Erythroblast (primary cell): ENCODE results near the gene TBX15.
A peak's percentile ranks its signal among the peaks of the same experiment; 100 is the strongest.

Experiments used
- DNase-seq, 2 experiments: peaks; one replicate each; lab custom pipeline; 2025; lab: John Stamatoyannopoulos, UW
- GATA1 ChIP-seq: IDR thresholded peaks from 2 replicates; pipeline ENCODE4 v1.6.1; 2011; ENCODE audit warnings: low read depth, mild to moderate bottlenecking, control low read depth, low read length, moderate library complexity
- POLR2A ChIP-seq: IDR thresholded peaks from 2 replicates; pipeline ENCODE4 v1.6.1; 2011; ENCODE audit warnings: mild to moderate bottlenecking, low read length

The TBX15 gene

DNA sequence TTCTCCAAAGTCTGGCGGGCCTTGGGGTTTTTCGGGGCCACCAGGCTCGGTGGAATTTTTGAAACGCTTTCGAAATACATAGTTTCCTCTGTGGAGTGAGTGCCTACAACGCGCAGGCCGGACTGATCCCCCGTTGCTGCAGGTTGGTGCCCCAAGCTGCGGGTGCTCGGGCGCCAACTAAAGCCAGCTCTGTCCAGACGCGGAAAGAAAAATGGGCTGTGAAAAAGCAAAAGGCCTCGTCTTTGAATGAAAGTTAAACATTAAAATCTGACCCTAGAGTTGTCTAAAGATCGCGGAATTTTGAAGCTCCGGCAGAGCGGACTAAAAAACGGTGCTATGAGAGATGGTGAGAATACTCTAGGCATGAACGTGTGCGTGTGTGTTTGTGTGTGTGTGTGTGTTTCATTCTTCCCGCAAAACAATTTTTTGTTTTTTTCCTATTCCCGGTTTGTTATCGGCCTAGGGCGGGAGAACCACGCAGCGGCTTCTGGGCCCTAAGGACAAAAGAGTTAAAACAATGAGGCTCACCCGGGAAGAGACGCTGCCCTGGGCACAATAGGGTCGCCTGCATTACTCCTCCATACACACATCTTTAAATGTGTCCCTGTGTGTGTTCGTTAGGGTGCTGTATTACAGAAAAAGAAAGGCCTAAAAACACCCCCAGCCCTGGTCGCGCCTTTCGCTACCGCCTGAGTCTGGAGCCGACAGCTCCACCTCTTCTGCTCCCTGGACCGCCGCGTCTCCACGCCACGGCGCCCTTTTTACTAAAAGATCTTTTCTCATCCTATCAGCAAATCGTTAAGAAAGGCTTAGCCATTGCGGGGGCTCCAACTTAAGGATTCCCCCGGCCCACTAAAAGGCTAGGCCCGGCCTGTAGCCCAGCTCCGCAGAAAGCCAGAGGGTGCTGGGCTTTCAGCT lies 3.2 kb downstream of the TBX15 start:
- no peak for TF ChIP-seq POLR2A
- TF ChIP-seq GATA1, result no peak
- no peak for DNase-seq

DNA sequence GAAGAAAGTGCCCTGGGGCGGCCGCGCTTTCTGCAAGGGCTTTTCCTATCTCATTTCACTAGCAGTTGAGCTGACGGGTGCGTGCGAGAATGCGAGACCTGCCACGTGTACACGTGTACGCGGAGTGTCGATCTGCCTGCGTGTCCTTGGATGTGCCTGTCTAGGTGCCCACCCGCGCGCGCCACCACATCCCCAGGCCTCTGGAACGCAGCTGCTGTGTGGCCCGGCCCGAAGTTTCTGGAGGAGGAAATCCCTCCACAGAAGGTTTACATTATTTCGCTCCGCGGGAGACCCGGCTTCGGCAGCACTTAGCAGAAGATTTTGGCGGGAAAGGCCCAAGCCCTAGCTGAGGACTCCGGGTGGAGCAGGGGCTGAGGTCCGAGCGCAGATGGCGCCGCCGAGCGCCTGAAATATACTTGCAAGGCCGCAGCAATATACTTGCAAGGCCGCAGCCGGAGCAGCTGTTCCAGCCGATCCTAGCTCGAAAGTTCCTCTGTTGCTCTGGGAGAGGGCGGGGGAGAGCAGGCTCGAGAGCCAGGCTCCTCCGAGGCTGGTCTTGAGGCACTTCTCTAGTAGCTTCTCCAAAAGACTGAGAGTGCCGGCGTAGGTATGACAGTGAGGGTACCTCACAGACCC lies 3.9 kb downstream of the TBX15 start:
- peak in 1 of 2 experiments; percentile 22 for DNase-seq
- no peak for TF ChIP-seq POLR2A
- no peak for TF ChIP-seq GATA1

DNA sequence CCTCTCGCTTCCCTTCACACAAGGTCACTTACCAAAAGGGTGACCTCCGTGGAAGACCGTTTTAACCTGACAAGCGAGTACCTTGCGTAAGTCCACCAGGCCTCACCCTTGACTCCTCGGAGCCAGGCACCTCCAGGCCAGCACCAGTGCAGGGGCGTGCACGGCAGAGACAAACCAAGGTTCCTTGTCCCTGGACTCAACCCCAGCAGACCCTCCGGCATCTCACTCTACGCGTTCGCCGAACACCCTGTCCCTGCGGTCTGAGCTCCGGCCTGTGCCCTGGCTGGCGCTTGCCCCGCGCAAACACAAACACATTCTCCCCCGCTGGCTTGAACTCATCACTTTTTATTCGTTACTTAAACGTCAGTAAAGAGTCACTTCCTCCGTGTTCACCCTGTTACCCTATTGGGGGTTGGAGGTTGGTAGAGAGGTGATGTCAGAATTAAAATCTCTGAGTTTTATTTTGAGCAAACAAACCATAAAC lies 4.5 kb downstream of the TBX15 start:
- no peak for DNase-seq
- no peak for TF ChIP-seq GATA1

DNA sequence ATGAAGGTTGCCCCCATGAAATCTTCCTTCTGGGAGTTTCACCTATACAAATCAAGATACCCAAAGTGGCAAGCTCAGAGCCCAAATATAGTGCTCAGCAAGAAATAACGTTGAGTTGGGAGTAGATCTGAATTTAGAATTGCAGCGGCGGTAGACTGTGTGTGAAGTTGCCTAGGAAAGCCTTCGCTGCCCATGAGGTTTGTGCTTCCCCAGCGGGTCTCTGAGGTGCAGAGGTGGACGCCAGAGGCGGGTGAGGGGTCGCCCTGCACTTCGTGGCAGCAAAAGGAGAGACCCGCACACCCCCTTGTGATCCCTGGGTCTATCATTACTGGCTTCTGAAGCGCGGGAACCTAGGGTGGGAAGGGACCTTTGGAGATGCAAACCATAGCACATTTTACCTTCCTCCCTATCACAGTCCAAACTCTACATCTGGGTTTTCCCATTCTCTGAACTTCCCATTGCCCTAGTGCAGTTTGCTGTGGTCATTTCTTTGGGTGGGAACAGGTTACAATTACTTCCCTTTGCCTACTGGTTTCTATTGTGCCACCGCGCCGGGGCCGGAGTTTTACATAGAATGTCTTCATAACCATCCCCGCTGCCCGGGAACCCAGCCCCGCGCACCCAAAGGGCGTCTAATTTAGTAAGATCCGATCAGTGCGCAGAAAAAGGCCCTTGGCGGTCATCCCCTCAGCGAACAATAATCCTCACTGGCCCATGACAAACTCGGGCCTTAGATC lies 5.2 kb downstream of the TBX15 start:
- no peak for DNase-seq
- TF ChIP-seq GATA1, result no peak
- TF ChIP-seq POLR2A, result no peak

DNA sequence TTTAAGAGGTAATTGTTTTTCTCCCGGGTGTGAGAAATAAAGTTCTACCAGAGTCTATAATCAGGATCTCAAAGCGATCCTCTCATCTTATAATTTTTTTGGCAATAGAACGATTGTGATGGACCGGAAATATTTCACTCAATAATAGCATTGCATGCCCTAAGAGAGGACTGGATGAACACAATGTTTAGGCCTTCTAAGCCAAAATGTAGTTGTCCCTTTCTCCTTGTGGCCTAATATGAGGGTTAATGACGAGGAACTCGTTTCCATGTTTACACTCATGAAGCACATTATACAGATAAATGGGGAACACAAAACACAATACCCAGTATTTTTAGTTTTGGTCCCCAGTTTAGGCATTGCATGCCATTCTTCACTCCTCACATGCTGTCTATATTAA lies 5.9 kb downstream of the TBX15 start:
- no peak for DNase-seq
- TF ChIP-seq POLR2A (no peak), GATA1 (no peak)

DNA sequence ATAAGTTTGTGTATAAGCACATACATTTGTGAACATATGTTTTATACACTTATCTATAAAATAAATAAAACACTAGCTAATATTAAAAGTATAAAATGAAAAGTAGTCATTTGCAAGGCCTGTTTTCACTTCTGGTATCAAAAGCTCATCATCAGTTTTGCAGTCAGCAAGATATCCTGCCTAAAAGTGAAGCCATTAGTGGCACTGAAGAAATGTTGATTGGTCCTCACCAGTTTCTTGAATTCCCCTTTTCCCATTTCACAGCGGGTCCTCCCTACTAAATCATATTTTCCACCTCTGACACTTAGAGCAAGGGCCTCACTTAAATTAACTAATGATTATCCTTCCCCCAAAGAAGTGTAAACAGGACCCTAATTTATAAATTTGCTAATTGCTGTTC lies 6.7 kb downstream of the TBX15 start:
- TF ChIP-seq POLR2A (no peak), GATA1 (no peak)
- no peak for DNase-seq

DNA sequence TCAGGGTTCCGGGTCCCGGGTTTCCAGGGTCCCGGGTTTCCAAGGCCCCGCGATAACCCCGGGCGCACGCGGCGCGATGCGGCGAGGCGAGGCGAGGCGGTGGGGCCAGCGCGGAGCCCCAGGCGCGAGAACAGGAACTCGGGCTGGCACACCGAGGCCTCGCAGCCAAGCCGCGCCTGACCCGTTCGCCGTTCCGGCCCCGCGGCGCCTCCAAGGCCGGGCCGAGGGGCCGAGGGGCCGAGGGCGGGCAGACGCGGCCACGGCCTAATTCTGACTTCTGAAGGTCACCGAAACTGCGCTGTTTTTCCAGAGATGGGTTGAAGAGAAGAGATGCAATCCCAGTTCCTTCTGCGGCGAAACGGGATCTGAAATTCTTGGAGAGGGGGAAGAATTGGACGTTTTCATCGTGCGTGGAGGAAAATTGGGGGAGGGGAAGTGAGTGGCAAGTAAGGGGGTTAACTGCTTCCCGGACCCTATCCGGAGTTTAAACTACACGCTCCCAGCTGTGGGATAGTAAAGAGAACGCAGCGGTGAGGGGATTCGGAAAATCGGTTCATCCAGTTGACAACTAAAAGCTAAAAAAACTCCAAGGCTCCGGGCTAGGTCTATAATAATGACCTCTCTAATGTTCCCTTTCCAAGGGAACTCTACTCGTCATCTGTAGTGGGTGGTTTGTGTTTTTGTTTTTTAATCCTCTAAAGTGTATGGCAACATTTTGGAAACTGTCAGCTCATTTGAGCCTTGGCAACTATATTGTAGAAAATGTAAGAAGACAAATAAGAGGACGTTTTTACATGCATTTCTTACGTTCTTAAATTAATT lies 8.2 kb downstream of the TBX15 start:
- DNase-seq, result no peak
- TF ChIP-seq POLR2A (no peak), GATA1 (no peak)

DNA sequence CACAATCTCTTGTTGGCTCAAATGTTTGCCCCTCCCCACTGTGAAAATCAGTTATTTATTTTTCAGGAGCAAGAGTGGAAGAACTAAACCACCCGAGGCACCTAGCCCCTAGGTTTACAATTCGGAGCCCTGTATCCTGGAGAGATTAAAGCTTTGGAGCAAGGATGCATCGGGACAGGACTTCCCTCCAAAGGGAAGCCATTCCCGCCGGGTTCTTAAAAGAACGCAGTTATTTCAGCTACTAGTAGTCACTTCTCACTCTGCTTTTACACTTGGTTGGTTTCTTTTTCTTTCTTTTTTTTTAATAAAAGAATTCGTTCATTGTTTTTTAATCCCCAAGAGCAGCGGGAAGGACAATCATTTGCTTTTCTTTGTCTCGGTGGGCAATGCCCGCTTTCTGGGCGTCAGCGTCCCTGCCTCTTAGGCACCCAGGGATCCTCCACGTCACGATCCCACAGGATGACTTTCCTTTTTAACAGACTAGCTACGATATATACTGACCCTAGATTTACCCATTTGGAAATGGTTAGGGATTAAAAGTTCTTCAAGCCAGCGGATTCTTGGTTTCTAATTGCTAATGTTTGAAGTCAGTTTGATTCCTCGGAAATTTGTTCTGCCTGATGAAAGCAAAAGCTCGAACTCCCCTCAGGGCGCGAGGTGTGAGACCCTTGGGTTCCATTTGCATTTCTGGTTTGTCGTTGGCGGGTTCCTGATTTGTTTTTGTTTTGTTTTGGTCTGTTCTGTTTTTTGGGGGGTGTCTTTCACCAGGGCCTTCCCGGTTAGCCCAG lies 9.0 kb downstream of the TBX15 start:
- TF ChIP-seq POLR2A (no peak), GATA1 (no peak)
- no peak for DNase-seq

DNA sequence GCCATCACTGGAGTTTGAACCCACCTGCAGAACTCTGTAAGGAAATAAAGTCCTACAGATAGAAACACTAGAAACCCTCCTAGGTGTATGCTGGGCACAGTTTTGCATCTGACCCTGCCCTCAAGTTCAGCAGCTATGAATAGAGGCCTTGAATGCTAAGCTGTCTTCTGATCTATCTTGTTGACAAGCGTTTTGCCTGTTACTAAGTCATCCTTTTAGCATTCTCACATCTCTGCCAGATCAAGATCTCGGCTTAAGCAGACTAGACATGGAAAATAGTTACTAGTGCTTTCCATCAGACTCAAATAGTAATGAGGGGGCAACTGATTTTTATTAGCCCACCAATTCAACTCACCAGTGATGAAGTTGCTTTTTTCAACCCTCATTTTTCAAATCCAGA lies 10.5 kb downstream of the TBX15 start:
- TF ChIP-seq POLR2A, result no peak
- no peak for TF ChIP-seq GATA1
- no peak for DNase-seq

DNA sequence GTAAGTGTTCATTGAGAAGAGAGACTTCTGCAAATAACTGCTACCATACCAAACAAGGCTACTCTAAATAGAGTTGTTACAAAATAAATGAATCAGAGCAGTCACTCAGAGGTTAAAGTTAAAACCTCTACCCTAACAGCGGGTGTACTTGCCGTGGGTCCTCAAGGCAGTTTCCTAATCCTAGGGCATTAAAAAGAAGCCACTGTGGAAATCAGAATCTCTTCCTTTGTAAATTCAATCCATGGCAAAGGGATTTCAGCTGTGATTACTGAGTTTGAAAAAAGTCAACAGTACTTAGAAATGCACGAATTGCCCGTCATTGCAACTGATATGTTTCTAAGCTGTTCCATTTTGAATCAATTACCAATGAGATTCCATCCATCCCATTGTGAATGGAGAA lies 13.5 kb downstream of the TBX15 start:
- no peak for TF ChIP-seq POLR2A
- no peak for TF ChIP-seq GATA1
- DNase-seq, result no peak

DNA sequence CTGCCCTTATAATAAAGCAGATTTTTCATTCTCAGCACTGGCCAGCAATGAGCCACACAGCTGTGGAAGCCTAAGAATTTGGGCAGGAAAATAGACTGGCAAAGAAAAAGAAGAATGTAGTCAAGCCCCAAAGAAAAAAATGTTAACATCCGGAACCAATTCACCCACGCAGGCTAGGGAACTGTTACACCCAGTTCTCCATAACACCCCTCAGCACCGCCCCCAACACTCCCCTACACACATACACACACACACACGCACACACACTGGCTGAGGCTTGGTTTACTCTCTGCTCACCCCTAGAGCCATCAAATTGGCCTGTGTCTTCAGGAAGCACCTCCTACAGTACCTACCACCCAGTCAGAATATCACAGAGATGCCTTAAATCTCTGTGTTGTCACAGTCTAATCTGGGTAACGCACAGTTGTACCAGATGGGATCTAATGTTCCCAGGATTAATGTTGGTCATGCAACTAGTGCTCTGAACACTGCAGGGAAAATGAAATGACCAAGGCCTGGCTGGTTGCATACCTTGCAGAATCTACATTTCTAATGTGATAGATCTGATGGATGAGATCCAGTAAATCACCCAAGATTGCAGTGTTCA lies 14.5 kb downstream of the TBX15 start:
- TF ChIP-seq GATA1 (no peak), POLR2A (no peak)
- no peak for DNase-seq

DNA sequence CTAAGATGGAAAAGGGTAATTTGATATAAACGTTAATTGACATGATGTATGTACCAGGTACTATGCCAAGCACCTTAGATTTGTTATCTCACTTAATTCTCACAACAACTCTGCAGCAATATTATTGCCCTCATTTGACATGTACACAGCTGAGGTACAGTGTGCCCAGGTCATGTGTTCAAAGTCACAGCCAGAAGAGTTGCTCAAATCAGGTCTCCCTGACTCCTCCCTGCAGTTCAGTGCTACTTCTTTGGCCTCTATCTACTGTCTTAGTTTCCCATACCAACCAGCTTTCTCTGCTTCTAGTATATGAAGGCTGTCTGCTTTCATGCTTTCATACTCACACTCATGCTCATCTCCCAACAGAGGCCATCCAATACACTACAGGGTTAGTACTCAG lies 15.1 kb downstream of the TBX15 start:
- no peak for DNase-seq
- no peak for TF ChIP-seq POLR2A
- TF ChIP-seq GATA1, result no peak
